ENCODE data around the gene FOXN3. TPM values are rescaled to one million over a fixed set of nuclear protein-coding genes. Genes with fewer than 3 reads are reported as not detected.

The FOXN3 gene
- polyA plus RNA-seq, 1 experiment = 46.5 TPM

DNA sequence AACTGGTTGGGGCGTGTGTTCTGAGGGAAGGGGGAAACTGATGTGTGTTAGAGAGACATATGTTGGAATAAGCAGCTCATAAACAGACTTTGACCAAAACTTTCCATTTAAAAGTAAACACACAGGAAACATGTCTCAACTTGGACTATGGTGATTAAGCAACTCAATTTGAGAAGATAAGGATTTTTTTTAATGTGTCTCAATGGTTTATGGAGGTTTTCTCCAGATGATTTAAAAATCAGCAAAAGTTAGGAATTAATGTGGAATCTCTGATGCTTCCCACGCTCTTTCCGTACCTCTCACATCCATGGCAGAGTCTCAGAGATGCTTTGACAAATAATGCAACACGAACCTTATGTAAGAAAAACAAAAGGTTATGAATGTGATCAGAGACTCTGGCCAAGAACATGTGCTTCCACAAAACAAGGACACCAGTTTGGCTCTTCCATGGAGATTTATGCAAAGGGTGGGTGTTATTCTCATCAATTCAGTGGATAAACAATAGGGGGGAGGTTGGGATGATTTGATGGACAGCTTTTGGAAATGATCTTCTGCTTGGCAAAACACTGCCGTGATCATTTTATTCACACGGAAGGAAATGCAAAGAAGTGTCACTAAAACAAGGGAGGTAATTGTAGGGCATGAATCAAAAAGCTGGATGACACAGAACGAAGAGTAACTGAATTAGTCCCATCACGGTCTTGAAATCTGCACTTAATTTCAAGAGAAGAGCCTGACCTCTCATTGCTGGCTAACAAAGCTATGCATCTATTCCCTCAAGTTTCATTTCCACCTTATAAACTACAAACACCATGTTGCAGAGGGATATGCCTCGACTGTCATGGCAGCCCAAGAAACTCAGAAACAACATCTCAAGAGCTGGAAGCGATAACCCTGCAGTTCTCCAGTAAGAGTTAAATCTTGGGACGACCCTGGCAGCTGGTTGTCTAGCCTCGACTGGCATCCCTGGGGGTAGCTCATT is 76.5 kb downstream of the FOXN3 start:
- H3K4me3 ChIP-seq (ENCODE audit: low read depth, low read length) = no peak overlapping the region
- ChIA-PET POLR2A (no interaction called here), CTCF (interaction anchor here (0.6 to 1.0 kb wide), 2 partner anchors 210 to 299 kb away, joined by 3 to 4 read pairs; no protein-coding TSS in a partner anchor)
- no peaks in the 10 kb centered on the region for H3K27me3 ChIP-seq (ENCODE audit: control insufficient read depth, insufficient read depth, low read length)
- H3K9me3 ChIP-seq (ENCODE audit: control insufficient read depth, insufficient read depth, low read length) = no peaks in the 10 kb centered on the region
- peak overlapping the region; percentile 25 for H3K27ac ChIP-seq (ENCODE audit: low read depth, low read length)
- TF ChIP-seq, protein P1, sequence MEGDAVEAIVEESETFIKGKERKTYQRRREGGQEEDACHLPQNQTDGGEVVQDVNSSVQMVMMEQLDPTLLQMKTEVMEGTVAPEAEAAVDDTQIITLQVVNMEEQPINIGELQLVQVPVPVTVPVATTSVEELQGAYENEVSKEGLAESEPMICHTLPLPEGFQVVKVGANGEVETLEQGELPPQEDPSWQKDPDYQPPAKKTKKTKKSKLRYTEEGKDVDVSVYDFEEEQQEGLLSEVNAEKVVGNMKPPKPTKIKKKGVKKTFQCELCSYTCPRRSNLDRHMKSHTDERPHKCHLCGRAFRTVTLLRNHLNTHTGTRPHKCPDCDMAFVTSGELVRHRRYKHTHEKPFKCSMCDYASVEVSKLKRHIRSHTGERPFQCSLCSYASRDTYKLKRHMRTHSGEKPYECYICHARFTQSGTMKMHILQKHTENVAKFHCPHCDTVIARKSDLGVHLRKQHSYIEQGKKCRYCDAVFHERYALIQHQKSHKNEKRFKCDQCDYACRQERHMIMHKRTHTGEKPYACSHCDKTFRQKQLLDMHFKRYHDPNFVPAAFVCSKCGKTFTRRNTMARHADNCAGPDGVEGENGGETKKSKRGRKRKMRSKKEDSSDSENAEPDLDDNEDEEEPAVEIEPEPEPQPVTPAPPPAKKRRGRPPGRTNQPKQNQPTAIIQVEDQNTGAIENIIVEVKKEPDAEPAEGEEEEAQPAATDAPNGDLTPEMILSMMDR (IDR thresholded peaks at IDR 0.05; ENCODE audit: low read depth, low read length) = no peak
- no peak for DNase-seq (ENCODE audit: low read depth, low spot score)

DNA sequence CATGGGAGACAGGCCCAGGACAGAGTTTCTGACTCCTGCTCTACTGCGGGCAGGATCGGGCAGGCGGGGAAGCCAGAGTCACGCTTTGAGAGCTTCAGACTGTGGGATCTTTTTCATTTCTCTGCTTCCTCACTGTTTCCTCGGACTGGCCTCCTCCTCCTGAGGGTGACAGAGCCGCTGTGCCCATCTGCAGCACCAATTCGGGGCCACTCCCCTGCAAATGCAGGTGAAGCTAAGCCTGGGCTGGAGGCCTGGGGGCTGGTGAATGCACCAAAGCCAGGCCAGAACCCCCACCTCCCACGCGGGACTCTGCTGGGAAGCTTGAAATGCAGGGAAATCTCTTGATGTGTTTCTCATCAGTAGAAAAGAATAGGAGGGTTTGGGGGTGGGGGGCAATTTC is 77.5 kb downstream of the FOXN3 start:
- DNase-seq (ENCODE audit: low read depth, low spot score) = no peak
- POLR2A ChIA-PET = interaction anchor here (0.6 kb wide), 1 partner anchor 474 kb away, joined by 4 read pairs; no protein-coding TSS in a partner anchor
- Histone ChIP-seq H3K27ac (ENCODE audit: low read depth, low read length) (peak overlapping the region; percentile 59), H3K27me3 (ENCODE audit: control insufficient read depth, insufficient read depth, low read length) (no peaks in the 10 kb centered on the region), H3K9me3 (ENCODE audit: control insufficient read depth, insufficient read depth, low read length) (no peaks in the 10 kb centered on the region), H3K4me3 (ENCODE audit: low read depth, low read length) (no peak overlapping the region)
- CTCF ChIA-PET = interaction anchor here (0.6 to 1.0 kb wide), 2 partner anchors 209 to 298 kb away, joined by 3 to 4 read pairs; no protein-coding TSS in a partner anchor
- TF ChIP-seq, protein P1 (IDR thresholded peaks at IDR 0.05; ENCODE audit: low read depth, low read length) = no peak

DNA sequence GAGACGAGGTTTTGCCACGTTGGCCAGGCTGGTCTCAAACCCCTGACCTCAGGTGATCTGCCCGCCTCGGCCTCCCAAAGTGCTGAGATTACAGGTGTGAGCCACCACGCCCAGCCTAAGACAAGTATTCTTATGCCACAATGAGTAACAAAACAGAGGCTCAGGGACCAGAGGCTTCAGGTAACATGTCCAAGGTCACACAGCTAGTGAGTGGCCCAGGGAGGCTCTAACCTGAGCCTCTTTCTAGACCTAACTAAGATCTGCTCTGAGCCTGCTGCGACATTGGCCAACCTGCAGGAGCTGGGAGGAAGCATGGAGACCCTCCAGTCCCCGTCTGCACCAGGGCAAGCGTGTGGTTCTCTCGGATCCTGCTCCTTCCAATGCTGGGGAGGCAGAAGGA is 77.9 kb downstream of the FOXN3 start:
- Histone ChIP-seq H3K4me3 (ENCODE audit: low read depth, low read length) (no peak overlapping the region), H3K27me3 (ENCODE audit: control insufficient read depth, insufficient read depth, low read length) (no peaks in the 10 kb centered on the region), H3K27ac (ENCODE audit: low read depth, low read length) (peak overlapping the region; percentile 59), H3K9me3 (ENCODE audit: control insufficient read depth, insufficient read depth, low read length) (no peaks in the 10 kb centered on the region)
- TF ChIP-seq, protein P1 (IDR thresholded peaks at IDR 0.05; ENCODE audit: low read depth, low read length) = no peak
- ChIA-PET CTCF (no interaction called here), POLR2A (interaction anchor here (0.6 kb wide), 1 partner anchor 475 kb away, joined by 4 read pairs; no protein-coding TSS in a partner anchor)
- no peak for DNase-seq (ENCODE audit: low read depth, low spot score)

DNA sequence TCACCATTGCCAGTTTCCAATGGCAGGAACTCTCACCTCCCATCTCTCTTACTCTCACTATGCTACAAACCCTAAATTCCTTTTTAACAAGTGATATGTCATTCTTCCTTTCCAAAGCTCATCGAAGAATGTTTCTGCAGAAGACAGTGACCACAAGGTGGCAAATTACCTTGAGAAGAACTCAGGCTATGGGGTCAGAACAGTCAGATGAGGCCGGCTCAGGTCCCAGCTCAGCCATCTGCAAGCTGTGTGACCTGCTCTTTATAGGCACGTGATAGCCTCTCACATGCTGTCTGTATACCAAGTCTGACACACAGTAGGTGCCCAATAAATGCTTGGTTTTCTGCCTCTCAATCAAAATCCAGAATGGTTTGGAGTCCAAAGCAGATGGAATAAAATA is 80.7 kb downstream of the FOXN3 start:
- no peaks in the 10 kb centered on the region for H3K27me3 ChIP-seq (ENCODE audit: control insufficient read depth, insufficient read depth, low read length)
- CTCF ChIA-PET = interaction anchor here (1.3 kb wide), 1 partner anchor 296 kb away, joined by 5 read pairs; no protein-coding TSS in a partner anchor
- no peak for DNase-seq (ENCODE audit: low read depth, low spot score)
- H3K4me3 ChIP-seq (ENCODE audit: low read depth, low read length) = no peak overlapping the region
- POLR2A ChIA-PET = no interaction called here
- no peaks in the 10 kb centered on the region for H3K9me3 ChIP-seq (ENCODE audit: control insufficient read depth, insufficient read depth, low read length)
- no peak overlapping the region for H3K27ac ChIP-seq (ENCODE audit: low read depth, low read length)
- TF ChIP-seq, protein P1 (IDR thresholded peaks at IDR 0.05; ENCODE audit: low read depth, low read length) = no peak

DNA sequence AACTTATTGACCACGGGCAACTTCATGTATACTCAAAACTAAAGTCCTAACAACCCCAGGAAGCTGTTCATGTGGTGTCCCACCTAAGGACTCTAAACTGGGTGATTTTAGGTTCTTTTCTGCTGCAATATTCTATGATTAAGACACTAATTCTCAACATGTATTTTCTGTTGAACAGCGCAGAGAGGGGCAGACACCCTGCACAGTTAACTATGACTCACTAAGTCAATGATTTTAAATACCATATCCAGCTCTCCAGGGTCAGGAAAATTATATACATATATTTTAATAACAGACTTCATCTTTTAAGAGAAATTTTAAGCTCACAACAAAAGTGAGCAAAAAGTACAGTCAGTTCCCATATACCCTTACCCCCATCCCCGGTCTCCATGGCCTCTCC is 85.0 kb downstream of the FOXN3 start:
- Histone ChIP-seq H3K27me3 (ENCODE audit: control insufficient read depth, insufficient read depth, low read length) (no peaks in the 10 kb centered on the region), H3K4me3 (ENCODE audit: low read depth, low read length) (no peak overlapping the region), H3K9me3 (ENCODE audit: control insufficient read depth, insufficient read depth, low read length) (no peaks in the 10 kb centered on the region), H3K27ac (ENCODE audit: low read depth, low read length) (no peak overlapping the region)
- no peak for DNase-seq (ENCODE audit: low read depth, low spot score)
- POLR2A ChIA-PET = no interaction called here
- TF ChIP-seq, protein P1 (IDR thresholded peaks at IDR 0.05; ENCODE audit: low read depth, low read length) = no peak
- CTCF ChIA-PET = interaction anchor here (0.6 kb wide), 1 partner anchor 58 kb away, joined by 4 read pairs; no protein-coding TSS in a partner anchor
